NCI-H2107 treated with DMSO at 0.1 percent for 48 hours (cell line): ENCODE results near the gene IL23R.

Experiments used
- DNase-seq: peaks from one replicate; lab custom pipeline; 2025; ENCODE audit not compliant: unreplicated experiment; lab: John Stamatoyannopoulos, UW

Gene IL23R

DNA sequence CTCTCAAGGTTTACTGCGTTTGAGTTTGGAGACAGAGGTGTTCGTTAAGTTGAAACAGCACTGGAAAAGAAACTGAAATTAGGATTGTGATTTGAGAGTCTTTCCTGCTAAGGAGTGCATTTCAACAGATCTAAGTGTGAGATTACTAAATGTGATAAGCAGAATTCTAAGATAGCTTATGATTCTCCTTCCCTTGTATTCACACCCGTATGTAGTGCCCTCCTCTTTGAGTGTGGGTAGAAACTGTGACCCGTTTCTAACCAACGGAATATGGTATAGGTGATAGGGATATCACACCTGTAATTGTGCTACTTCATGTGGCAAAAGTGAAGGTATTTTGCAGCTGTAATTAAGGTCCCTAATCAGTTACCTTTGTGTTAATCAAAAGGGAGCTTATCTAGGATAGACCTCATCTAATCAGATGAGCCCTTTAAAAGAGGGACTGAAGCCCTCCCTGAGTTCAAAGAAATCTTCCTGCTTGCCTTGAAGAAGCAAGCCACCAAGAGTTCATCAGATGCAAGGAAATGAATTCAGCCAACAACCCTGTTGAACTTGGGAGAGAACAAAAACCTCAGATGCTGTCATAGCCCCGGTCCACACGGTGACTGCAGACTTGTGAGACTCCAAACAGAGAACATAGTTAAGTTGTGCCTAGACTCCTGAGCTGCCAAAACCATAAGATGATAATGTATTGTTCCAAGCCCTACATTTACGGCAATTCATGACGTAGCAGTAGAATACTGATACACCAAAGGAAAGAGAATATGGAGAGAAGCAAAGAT lies 128.8 kb downstream of the IL23R start:
- DNase-seq: no peak

DNA sequence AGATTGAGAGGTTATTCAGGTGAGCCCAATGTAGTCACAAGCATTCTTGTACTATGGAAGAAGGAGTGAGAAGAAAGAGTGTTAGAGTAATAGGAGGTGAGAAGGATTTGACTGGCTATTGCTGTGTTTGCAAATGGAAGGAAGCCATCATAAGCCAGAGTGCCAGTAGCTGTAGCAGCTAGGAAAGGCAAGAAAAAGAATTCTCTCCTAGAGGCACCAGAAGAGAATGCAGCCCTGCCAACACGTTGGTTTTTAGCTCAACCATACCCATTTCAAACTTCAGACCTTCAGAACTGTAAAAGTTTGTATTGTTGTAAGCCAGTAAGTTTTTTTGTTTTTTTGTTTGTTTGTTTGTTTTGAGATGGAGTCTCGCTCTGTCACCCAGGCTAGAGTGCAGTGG lies 132.5 kb downstream of the IL23R start:
- no peak for DNase-seq

DNA sequence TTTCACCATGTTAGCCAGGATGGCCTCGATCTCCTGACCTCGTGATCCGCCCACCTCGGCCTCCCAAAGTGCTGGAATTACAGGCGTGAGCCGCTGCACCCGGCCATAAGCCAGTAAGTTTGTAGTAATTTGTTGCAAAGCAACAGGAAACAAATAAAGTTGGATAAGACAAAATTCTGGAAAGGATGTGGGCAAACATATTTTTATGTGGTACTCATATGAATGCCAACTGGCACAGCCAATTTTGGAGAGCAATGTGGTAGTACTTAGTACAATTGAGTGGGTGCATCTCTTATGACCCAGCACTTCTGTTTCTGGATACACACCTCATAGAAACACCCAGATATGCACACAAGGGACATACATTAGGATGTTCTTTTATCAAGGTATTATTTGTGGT lies 133.0 kb downstream of the IL23R start:
- no peak for DNase-seq

DNA sequence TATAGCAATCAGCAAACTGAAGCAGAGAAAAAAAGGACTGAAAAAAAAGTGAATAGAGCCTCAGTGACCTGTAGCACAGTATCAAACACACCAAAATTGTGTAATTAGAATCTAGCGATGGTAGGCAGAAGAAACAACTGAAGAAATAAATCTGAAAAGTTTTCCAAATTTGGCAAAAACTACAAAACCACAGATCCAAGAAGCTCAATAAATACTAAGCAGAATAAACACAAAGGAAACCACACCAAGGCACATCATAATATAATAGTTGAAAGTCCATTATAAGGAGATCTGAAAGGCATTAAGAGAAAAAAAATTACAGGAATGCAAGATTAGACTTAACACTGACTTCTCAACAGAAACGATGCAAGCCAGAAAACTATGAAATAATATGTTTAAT lies 134.3 kb downstream of the IL23R start:
- no peak for DNase-seq

DNA sequence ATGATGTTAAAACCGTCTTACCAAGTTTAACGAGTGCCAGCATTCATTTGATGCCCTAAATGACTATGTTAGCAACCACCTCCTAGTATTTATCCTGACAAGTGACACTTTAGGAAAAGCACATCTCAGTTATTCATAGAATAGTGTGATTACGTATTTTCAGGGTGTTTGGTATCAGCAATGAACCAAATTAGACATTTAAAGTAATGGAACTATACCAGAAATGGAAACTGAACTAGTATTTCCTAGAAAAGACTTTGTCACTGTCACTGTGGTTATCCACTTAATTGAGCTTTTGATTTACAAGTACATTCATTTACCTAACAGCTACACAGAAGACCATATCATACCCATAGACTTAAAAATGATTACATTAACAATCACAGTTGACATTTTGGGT lies 137.8 kb downstream of the IL23R start:
- DNase-seq: no peak

DNA sequence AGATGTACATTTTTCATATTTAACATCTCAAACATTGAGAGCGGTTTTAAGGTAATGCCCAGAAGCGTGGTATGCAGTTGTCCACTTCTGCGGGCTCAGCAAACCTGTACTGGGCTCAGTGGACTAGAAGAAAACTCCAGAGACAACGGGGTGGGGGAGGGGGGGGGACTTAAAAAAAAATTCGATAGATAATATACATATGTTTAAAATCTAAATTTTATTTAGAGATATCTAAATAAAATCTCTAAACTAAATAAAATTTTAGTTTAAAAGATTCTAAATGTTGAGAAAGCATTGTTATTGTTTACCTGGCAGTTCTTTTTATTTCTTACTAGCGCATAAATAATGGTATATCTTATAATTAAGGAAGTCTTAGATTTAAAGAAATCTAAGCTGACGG lies 140.3 kb downstream of the IL23R start:
- no peak for DNase-seq

DNA sequence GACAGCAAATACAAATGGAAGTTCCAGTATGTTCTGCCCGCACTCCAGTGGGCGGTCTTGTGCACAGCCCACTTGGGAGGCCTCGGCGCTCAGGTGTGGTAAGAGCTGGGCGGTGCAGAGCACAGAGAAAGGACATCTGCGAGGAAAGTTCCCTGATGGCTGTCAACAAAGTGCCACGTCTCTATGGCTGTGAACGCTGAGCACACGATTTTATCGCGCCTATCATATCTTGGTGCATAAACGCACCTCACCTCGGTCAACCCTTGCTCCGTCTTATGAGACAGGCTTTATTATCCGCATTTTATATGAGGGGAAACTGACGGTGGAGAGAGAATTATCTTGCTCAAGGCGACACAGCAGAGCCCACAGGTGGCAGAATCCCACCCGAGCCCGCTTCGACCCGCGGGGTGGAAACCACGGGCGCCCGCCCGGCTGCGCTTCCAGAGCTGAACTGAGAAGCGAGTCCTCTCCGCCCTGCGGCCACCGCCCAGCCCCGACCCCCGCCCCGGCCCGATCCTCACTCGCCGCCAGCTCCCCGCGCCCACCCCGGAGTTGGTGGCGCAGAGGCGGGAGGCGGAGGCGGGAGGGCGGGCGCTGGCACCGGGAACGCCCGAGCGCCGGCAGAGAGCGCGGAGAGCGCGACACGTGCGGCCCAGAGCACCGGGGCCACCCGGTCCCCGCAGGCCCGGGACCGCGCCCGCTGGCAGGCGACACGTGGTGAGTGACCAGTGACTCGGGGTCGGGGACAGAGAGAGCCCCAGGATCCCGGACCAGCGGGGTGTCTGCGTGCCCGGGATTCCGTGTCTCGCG lies 141.2 kb downstream of the IL23R start, which contains the start of gene IL12RB2:
Gene IL12RB2 (plus strand): TSS at position 623 of the 810 bp plus-strand sequence. CDS start 12,496 bp downstream, outside the sequence.
- no peak for DNase-seq

DNA sequence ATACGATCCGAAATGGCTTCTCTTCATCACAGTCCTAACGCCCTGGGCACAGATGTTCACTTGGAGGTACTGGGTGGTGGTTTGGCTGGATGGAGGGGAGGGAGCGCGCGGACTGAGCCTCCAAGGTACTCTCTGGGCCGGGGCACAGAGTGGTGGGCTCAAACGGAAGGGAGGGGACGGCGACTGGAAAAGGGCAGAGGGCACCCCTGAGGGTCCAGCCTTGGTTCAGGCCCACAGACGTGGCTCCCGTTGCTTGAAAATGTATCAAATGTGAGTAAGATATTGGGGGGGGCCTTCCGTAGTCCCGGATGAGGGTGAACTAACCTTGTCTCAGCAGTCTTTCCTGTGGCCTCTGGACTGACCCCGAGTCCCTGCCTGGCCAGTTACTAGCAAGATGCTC lies 141.9 kb downstream of the IL23R start:
- DNase-seq: no peak
